Left lung (tissue), 10 donors: Measurements from ENCODE around the gene GREM1. TPM values are rescaled to one million over a fixed set of nuclear protein-coding genes. Genes with fewer than 3 reads are reported as not detected.
A peak's percentile ranks its signal among the peaks of the same experiment; 100 is the strongest.

Experiments used
- ATAC-seq: fragments of 200-7000 bp; cut with Tn5 transposase; one replicate; pipeline ENCODE4 v1.9.1; 2020; ENCODE audit warnings: moderate library complexity
- DNase-seq, 4 donors: peaks; one replicate each; pipeline ENCODE4 v3.0.0-alpha.2; 2013 to 2020
- H3K27ac ChIP-seq, 2 donors: fragments of 200-600 bp; sonication (generic) in 1 of 2; one replicate each; pipeline versions ENCODE4 v1.5.0 to v1.8.0; 2020 to 2021
- H3K27me3 ChIP-seq, 2 donors: fragments of 200-600 bp; sonication (generic) in 1 of 2; one replicate each; pipeline versions ENCODE4 v1.5.0 to v1.8.0; 2020 to 2021
- H3K36me3 ChIP-seq, 2 donors: fragments of 200-600 bp; sonication (generic) in 1 of 2; one replicate each; pipeline versions ENCODE4 v1.5.0 to v1.8.0; 2020 to 2021
- H3K4me1 ChIP-seq, 2 donors: fragments of 200-600 bp; one replicate each; pipeline ENCODE4 v1.8.0; 2021
- H3K4me3 ChIP-seq, 2 donors: fragments of 200-600 bp; sonication (generic) in 1 of 2; one replicate each; pipeline versions ENCODE4 v1.5.0 to v1.8.0; 2020 to 2021; ENCODE audit warnings: mild to moderate bottlenecking in 1 of 2
- H3K9me3 ChIP-seq, 2 donors: fragments of 200-600 bp; sonication (generic) in 1 of 2; one replicate each; pipeline versions ENCODE4 v1.5.0 to v1.8.0; 2020 to 2021
- intact Hi-C, 2 donors: fragments of 100-400 bp; cut with DNase I; formaldehyde crosslinking; loops; one replicate each; pipeline versions ENCODE4 v1.11.2 to v1.14.2; 2022
- polyA plus RNA-seq, 6 donors: library from polyadenylated mRNA; unstranded; fragments of 120-200 nt; gene quantifications; one replicate each; pipeline ENCODE4 v1.2.1, GENCODE V29; 2013; ENCODE audit not compliant: insufficient read length in 6 of 6
- total RNA-seq, 2 donors: library from RNA; stranded (reverse); fragmentation: NEBNext Ultra II Directional; extraction: Animal tissue kit (Norgen Biotek cat#: 25700); gene quantifications; one replicate each; pipeline ENCODE4 v1.2.1, GENCODE V29; 2021
- TF ChIP-seq, protein P1 (sequence below), 2 donors: fragments of 200-600 bp; sonication (generic) in 1 of 2; IDR thresholded peaks; one replicate each; pipeline versions ENCODE4 v1.5.0 to v1.8.0; 2021; ENCODE audit warnings: antibody characterized with exemption in 2 of 2
- donor health status: DM: no; HTN: yes; CAD: no.
- donor health status: DM: no; HTN: no; CAD: no.

The GREM1 gene
- total and polyA plus RNA-seq, 8 donors = 0.01 to 2.2 (median 0.12) TPM

GRCh38 chr15:32778391-32779176 lies 60.8 kb downstream of the GREM1 start:
- no peak for DNase-seq
- Histone ChIP-seq H3K27me3 (no peaks in the 10 kb centered on the region), H3K9me3 (peaks cover 0 to 10% of the 10 kb centered on the region in 2 donors), H3K4me1 (no peaks in the 10 kb centered on the region), H3K27ac (no peak overlapping the region), H3K4me3 (no peak overlapping the region), H3K36me3 (peaks cover 0 to 21% of the 10 kb centered on the region in 2 donors)
- TF ChIP-seq, protein P1, sequence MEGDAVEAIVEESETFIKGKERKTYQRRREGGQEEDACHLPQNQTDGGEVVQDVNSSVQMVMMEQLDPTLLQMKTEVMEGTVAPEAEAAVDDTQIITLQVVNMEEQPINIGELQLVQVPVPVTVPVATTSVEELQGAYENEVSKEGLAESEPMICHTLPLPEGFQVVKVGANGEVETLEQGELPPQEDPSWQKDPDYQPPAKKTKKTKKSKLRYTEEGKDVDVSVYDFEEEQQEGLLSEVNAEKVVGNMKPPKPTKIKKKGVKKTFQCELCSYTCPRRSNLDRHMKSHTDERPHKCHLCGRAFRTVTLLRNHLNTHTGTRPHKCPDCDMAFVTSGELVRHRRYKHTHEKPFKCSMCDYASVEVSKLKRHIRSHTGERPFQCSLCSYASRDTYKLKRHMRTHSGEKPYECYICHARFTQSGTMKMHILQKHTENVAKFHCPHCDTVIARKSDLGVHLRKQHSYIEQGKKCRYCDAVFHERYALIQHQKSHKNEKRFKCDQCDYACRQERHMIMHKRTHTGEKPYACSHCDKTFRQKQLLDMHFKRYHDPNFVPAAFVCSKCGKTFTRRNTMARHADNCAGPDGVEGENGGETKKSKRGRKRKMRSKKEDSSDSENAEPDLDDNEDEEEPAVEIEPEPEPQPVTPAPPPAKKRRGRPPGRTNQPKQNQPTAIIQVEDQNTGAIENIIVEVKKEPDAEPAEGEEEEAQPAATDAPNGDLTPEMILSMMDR (IDR thresholded peaks at IDR 0.05) = no peak
- no peak for ATAC-seq
- intact Hi-C loops = no loop called here

DNA sequence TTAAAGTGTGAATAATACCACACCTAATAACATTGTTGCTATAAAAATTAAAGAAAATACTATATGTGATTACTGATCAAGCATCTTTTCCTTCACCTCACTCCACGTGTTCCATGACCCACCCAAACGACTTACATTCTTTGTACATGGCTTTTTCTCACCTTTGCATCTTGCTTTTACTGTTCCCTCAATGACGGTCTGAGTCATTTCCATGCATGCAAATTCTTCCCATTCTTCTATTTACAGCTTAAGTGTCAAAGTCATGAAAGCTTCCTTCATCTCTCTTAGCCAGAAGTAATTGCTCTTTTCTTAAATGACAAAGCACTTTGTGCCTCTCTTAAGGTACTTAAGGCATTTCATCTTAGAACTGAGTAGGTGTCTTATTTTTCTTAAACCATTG lies 64.0 kb downstream of the GREM1 start:
- no peaks in the 10 kb centered on the region for H3K27me3 ChIP-seq
- intact Hi-C loops = no loop called here
- no peak overlapping the region for H3K27ac ChIP-seq
- TF ChIP-seq, protein P1 (IDR thresholded peaks at IDR 0.05) = no peak
- H3K9me3 ChIP-seq = peaks cover 0 to 10% of the 10 kb centered on the region in 2 donors
- ATAC-seq (peak; percentile 38), DNase-seq (no peak)
- no peaks in the 10 kb centered on the region for H3K4me1 ChIP-seq
- peaks cover 0 to 6% of the 10 kb centered on the region in 2 donors for H3K36me3 ChIP-seq
- H3K4me3 ChIP-seq = no peak overlapping the region

GRCh38 chr15:32784581-32784980 lies 66.8 kb downstream of the GREM1 start:
- intact Hi-C loops = no loop called here
- Histone ChIP-seq H3K36me3 (peaks cover 0 to 6% of the 10 kb centered on the region in 2 donors), H3K9me3 (no peaks in the 10 kb centered on the region), H3K4me1 (no peaks in the 10 kb centered on the region), H3K27me3 (no peaks in the 10 kb centered on the region), H3K4me3 (no peak overlapping the region), H3K27ac (no peak overlapping the region)
- TF ChIP-seq, protein P1 (IDR thresholded peaks at IDR 0.05) = no peak
- DNase-seq (no peak), ATAC-seq (no peak)

- DNase-seq = no peak
- H3K4me1 ChIP-seq = no peaks in the 10 kb centered on the region
- no peak for ATAC-seq
- intact Hi-C loops = no loop called here
- H3K27ac ChIP-seq = no peak overlapping the region
- no peak overlapping the region for H3K4me3 ChIP-seq
- H3K9me3 ChIP-seq = no peaks in the 10 kb centered on the region
- peaks cover 0 to under 1% of the 10 kb centered on the region in 2 donors for H3K36me3 ChIP-seq
- TF ChIP-seq, protein P1 (IDR thresholded peaks at IDR 0.05) = no peak
- H3K27me3 ChIP-seq = no peaks in the 10 kb centered on the region
Measured at GRCh38 chr15:32786906-32787305, 69.1 kb downstream of the GREM1 start.

GRCh38 chr15:32787949-32788348 lies 70.1 kb downstream of the GREM1 start:
- intact Hi-C loops = no loop called here
- Histone ChIP-seq H3K9me3 (no peaks in the 10 kb centered on the region), H3K27me3 (no peaks in the 10 kb centered on the region), H3K27ac (no peak overlapping the region), H3K4me1 (no peaks in the 10 kb centered on the region), H3K36me3 (no peaks in the 10 kb centered on the region), H3K4me3 (no peak overlapping the region)
- no peak for DNase-seq
- no peak for ATAC-seq
- TF ChIP-seq, protein P1 (IDR thresholded peaks at IDR 0.05) = no peak
